ENCODE results near the gene NME1.

GRCh38 chr17:51147650-51148049 lies 5.7 kb upstream of the NME1 start:
- TF ChIP-seq CTCF (IDR thresholded peaks at IDR 0.05), result no peak
- no peak for TF ChIP-seq POLR2A (IDR thresholded peaks at IDR 0.05)
- TF ChIP-seq POLR2AphosphoS5 (IDR thresholded peaks at IDR 0.05), result no peak
- TF ChIP-seq EP300 (IDR thresholded peaks at IDR 0.05), result no peak

Data from sigmoid colon (tissue), 4 donors.